Nephron progenitor cell (in vitro differentiated cells): ENCODE measurements around the gene PUM1.
"Not testable (repeated sequence)": the region's sequence is repeated elsewhere in the genome, so short reads cannot be mapped to it uniquely, and the experiment has no call there.

Experiments
- DNase-seq: peaks from one replicate; pipeline ENCODE4 v3.0.0; 2021
- H3K27ac Mint-ChIP-seq: 2 replicates; pipeline ENCODE4 v1.8.0; 2021; ENCODE audit warnings: mild to moderate bottlenecking, moderate library complexity, mixed read lengths
- H3K27me3 Mint-ChIP-seq: 2 replicates; pipeline ENCODE4 v1.8.0; 2021; ENCODE audit warnings: mild to moderate bottlenecking, low read depth, mixed read lengths; ENCODE audit not compliant: poor library complexity
- H3K36me3 Mint-ChIP-seq: 2 replicates; pipeline ENCODE4 v1.8.0; 2021; ENCODE audit warnings: low read depth, mixed read lengths
- H3K4me1 Mint-ChIP-seq: 2 replicates; pipeline ENCODE4 v1.8.0; 2021; ENCODE audit warnings: mixed read lengths
- H3K4me3 Mint-ChIP-seq: 2 replicates; pipeline ENCODE4 v1.8.0; 2021; ENCODE audit warnings: mild to moderate bottlenecking, moderate library complexity, mixed read lengths
- H3K9me3 Mint-ChIP-seq: 2 replicates; pipeline ENCODE4 v1.8.0; 2021; ENCODE audit warnings: mild to moderate bottlenecking, moderate library complexity, mixed read lengths
- CTCF ChIP-seq: fragments of 200-600 bp; sonication (generic); IDR thresholded peaks from 2 replicates; pipeline ENCODE4 v1.5.0; 2021; ENCODE audit warnings: antibody characterized with exemption

Gene PUM1

DNA sequence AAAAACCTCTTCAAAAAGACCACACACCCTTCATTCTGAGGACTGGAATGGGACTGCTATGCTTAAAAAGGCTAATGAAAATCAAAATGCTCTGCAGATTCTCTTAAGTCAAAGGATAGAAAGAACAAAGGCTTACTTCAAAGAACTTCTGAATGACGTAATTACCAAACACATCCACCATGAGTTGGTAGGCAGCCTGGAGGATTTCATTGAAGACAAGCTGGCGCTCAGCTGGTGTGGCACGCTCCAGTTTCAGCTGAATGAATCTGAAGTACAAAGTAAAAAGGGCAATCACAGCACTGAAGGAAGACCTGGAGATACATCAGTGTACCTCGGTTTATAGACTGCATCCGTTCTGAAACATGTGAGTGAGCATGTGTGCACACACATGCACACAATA, 113.4 kb downstream of the PUM1 start:
- no peak for DNase-seq
- no peaks in the 10 kb centered on the region for H3K9me3 Mint-ChIP-seq
- H3K27me3 Mint-ChIP-seq: no peaks in the 10 kb centered on the region
- H3K36me3 Mint-ChIP-seq: peaks cover 94% of the 10 kb centered on the region
- TF ChIP-seq CTCF: no peak
- no peak overlapping the region for H3K4me3 Mint-ChIP-seq
- H3K4me1 Mint-ChIP-seq: no peaks in the 10 kb centered on the region
- peak overlapping the region; percentile 35 for H3K27ac Mint-ChIP-seq

- Mint-ChIP-seq H3K4me1 (no peaks in the 10 kb centered on the region), H3K4me3 (no peak overlapping the region), H3K36me3 (peaks cover 89% of the 10 kb centered on the region), H3K9me3 (no peaks in the 10 kb centered on the region), H3K27me3 (no peaks in the 10 kb centered on the region), H3K27ac (no peak overlapping the region)
- no peak for DNase-seq
- TF ChIP-seq CTCF: no peak
Measured at GRCh38 chr1:30950700-30951099, 114.8 kb downstream of the PUM1 start.

DNA sequence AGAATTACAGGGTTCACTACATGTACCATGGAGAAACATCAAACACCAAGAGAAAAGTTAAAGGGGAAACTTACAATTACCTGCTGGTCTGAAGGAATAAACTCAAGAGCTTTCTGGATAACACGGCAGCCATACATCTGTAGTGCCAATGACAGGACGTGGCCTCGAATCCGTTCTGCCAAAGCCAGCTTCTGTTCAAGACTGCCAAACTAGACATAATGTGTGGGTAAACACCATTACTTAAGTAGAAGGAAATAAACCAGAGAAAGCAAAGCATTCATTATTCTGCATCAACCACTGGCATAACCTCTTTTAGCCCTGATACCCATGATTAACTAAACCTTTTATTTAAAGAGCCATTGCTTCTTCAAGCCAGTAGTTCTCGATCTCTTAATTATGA, 115.5 kb downstream of the PUM1 start:
- no peak overlapping the region for H3K4me3 Mint-ChIP-seq
- no peaks in the 10 kb centered on the region for H3K27me3 Mint-ChIP-seq
- H3K4me1 Mint-ChIP-seq: no peaks in the 10 kb centered on the region
- TF ChIP-seq CTCF: no peak
- H3K36me3 Mint-ChIP-seq: peaks cover 93% of the 10 kb centered on the region
- H3K9me3 Mint-ChIP-seq: no peaks in the 10 kb centered on the region
- no peak overlapping the region for H3K27ac Mint-ChIP-seq
- DNase-seq: no peak

- H3K36me3 Mint-ChIP-seq: peaks cover 93% of the 10 kb centered on the region
- H3K9me3 Mint-ChIP-seq, DNase-seq, H3K27me3 Mint-ChIP-seq, H3K27ac Mint-ChIP-seq, H3K4me3 Mint-ChIP-seq, H3K4me1 Mint-ChIP-seq: not testable (repeated sequence)
Measured at GRCh38 chr1:30949487-30949838, 116.1 kb downstream of the PUM1 start.

DNA sequence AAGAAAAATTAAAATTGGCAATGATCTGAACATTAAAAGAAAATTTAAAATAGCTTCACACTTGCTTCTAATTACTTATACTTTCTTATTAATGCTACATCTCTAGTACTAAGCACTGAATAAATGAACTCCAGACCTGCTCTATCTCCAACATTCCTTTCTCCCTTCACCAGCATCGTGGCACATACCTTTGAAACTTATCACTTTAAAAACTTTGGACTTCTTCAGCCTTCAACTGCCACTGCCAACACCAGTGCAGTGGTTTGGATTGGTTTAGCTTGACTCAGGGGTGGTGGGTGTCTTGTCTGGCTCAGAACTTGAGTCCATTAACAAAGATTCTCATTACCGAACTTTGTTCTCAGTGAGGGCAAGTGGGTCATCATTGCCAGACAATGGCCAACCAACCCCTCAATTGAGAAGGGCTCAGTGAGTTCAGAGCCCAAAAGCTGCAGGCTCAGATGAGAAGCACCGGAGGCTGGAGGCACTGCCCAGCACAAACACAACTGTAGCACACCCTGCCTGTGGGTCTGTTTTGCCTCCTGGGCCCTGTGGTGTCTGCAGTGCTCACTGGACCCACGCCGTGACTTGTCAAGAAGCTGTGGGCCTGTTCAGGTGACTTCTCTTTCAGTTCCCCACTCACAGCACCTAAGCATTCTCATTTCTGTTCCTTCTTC, 116.6 kb downstream of the PUM1 start:
- H3K27me3 Mint-ChIP-seq, DNase-seq, H3K4me1 Mint-ChIP-seq, H3K4me3 Mint-ChIP-seq, H3K27ac Mint-ChIP-seq, H3K9me3 Mint-ChIP-seq: not testable (repeated sequence)
- peaks cover 93% of the 10 kb centered on the region for H3K36me3 Mint-ChIP-seq

GRCh38 chr1:30948278-30948677, 117.2 kb downstream of the PUM1 start:
- Mint-ChIP-seq H3K9me3 (no peaks in the 10 kb centered on the region), H3K4me1 (no peaks in the 10 kb centered on the region), H3K27me3 (no peaks in the 10 kb centered on the region), H3K36me3 (peaks cover 93% of the 10 kb centered on the region), H3K4me3 (no peak overlapping the region), H3K27ac (no peak overlapping the region)
- DNase-seq: no peak
- TF ChIP-seq CTCF: no peak

DNA sequence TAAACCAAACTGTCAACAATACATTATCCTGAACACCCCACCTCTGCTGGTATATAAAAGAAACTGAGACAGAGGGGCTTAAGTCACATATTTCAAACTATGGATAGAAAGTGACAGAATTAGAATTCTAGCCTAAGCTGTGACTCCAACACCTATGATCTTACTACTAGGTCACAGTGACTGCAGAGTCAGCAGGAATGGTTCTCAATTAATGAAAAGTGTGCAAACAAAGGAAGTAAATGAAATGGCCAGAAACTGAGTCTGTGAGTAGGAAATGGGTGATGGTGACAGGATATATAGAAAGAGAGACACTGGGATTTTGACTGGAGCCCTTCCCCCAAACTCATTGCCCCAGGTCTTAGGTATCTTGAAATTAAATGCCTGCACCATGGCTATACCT, 118.3 kb downstream of the PUM1 start:
- H3K27ac Mint-ChIP-seq: no peak overlapping the region
- H3K27me3 Mint-ChIP-seq: no peaks in the 10 kb centered on the region
- no peaks in the 10 kb centered on the region for H3K4me1 Mint-ChIP-seq
- TF ChIP-seq CTCF: no peak
- no peaks in the 10 kb centered on the region for H3K9me3 Mint-ChIP-seq
- no peak for DNase-seq
- no peak overlapping the region for H3K4me3 Mint-ChIP-seq
- peaks cover 90% of the 10 kb centered on the region for H3K36me3 Mint-ChIP-seq
